ENCODE measurements around the gene HMGN4.

DNA sequence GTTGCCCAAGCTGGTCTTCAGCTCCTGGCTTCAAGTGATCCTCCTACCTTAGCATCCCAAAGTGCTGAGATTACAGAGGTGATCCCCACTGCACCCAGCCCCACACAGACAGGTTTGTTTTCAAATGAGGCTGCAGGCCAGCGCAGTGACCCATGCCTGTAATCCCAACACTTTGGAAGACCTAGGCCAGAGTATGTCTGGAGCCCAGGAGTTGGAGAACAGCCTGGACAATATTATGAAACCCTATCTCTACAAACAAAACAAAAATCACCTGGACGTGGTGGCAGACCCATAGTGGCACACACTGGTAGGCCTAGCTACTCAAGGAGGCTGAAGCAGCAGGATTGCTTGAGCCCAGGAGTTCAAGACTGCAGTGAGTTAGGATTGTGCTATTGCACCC lies 8.0 kb upstream of the HMGN4 start:
- TF ChIP-seq, protein P1, sequence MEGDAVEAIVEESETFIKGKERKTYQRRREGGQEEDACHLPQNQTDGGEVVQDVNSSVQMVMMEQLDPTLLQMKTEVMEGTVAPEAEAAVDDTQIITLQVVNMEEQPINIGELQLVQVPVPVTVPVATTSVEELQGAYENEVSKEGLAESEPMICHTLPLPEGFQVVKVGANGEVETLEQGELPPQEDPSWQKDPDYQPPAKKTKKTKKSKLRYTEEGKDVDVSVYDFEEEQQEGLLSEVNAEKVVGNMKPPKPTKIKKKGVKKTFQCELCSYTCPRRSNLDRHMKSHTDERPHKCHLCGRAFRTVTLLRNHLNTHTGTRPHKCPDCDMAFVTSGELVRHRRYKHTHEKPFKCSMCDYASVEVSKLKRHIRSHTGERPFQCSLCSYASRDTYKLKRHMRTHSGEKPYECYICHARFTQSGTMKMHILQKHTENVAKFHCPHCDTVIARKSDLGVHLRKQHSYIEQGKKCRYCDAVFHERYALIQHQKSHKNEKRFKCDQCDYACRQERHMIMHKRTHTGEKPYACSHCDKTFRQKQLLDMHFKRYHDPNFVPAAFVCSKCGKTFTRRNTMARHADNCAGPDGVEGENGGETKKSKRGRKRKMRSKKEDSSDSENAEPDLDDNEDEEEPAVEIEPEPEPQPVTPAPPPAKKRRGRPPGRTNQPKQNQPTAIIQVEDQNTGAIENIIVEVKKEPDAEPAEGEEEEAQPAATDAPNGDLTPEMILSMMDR (IDR thresholded peaks at IDR 0.05) = no peak
- no peak for TF ChIP-seq POLR2AphosphoS5 (IDR thresholded peaks at IDR 0.05; ENCODE audit: insufficient read depth in 1 of 2, low read depth in 1 of 2)

All from vagina (tissue), 2 donors.